HCT116 (cell line): Measurements from ENCODE around the gene DNAJC5. TPM values are rescaled to one million over a fixed set of nuclear protein-coding genes. Genes with fewer than 3 reads are reported as not detected.

ENCODE experiments used
- ATAC-seq: fragments of 200-7000 bp; cut with Tn5 transposase; 2 replicates; pipeline ENCODE4 v1.9.1; 2020; ENCODE audit warnings: mild to moderate bottlenecking, moderate library complexity
- BruUV-seq: library from RNA; stranded (reverse); fragments of 400-500 nt; replicated peaks from 2 replicates; lab custom pipeline; 2021; lab: Mats Ljungman, UMichigan
- CTCF ChIA-PET: fragments of 300-600 bp; sonication (Branson Sonifier 250); formaldehyde crosslinking; loops from one replicate; lab custom pipeline; 2021; ENCODE audit warnings: antibody characterized with exemption; lab: Charles Lee
- POLR2A ChIA-PET: fragments of 300-600, 350-600 bp; sonication (Branson Sonifier 250); formaldehyde crosslinking; loops from one replicate; lab custom pipeline; 2021; ENCODE audit warnings: antibody characterized with exemption; lab: Charles Lee
- RAD21 ChIA-PET, 2 experiments: fragments of 300-600 bp; sonication (Branson Sonifier 250); formaldehyde crosslinking; loops; one replicate each; lab custom pipeline; 2023; ENCODE audit warnings: low total read pairs in 2 of 2; ENCODE audit not compliant: uncharacterized antibody in 2 of 2, unreplicated experiment in 2 of 2, low non-redundant PET in 1 of 2; lab: Charles Lee
- DNase-seq: peaks from one replicate; pipeline ENCODE4 v3.0.0-alpha.2; 2010; ENCODE audit warnings: low read depth, low spot score
- H2AFZ ChIP-seq: fragments of 200-600 bp; shearing (Covaris generic), sonication (generic); 2 replicates; pipeline ENCODE4 v1.6.1; 2017; ENCODE audit warnings: low read depth, mixed run types, mixed read lengths, antibody characterized with exemption, low read length; ENCODE audit not compliant: poor library complexity, severe bottlenecking
- H3K27ac ChIP-seq: 2 replicates; pipeline ENCODE4 v1.5.1; 2012; ENCODE audit warnings: low read depth, low read length
- H3K27me3 ChIP-seq: fragments of 200-600 bp; sonication (generic); 2 replicates; pipeline ENCODE4 v1.6.1; 2016; ENCODE audit warnings: mixed run types, low read length, mixed read lengths; ENCODE audit not compliant: insufficient read depth
- H3K36me3 ChIP-seq, 2 experiments: fragments of 200-500 bp in 1 of 2; fragments of 200-600 bp in 1 of 2; sonication (Bioruptor generic) in 1 of 2; sonication (generic) in 1 of 2; 2 replicates each; pipeline versions ENCODE4 v1.5.1 to v1.6.1; 2014 to 2016; ENCODE audit warnings: low read length in 2 of 2, inconsistent platforms in 1 of 2, mixed read lengths in 1 of 2, mixed run types in 1 of 2; ENCODE audit not compliant: insufficient read depth in 2 of 2, control insufficient read depth in 1 of 2
- H3K4me1 ChIP-seq, 2 experiments: fragments of 200-600 bp in 1 of 2; sonication (generic) in 1 of 2; 2 replicates each; pipeline versions ENCODE4 v1.5.1 to v1.6.1; 2012 to 2017; ENCODE audit warnings: low read length in 2 of 2, inconsistent platforms in 1 of 2, mild to moderate bottlenecking in 1 of 2, mixed read lengths in 1 of 2, mixed run types in 1 of 2, moderate library complexity in 1 of 2; ENCODE audit not compliant: insufficient read depth in 2 of 2, control insufficient read depth in 1 of 2
- H3K4me2 ChIP-seq: fragments of 200-600 bp; sonication (generic); 2 replicates; pipeline ENCODE4 v1.6.1; 2017; ENCODE audit warnings: mixed run types, low read length, mixed read lengths
- H3K4me3 ChIP-seq, 2 experiments: fragments of 200-600 bp in 1 of 2; sonication (generic) in 1 of 2; replicated peaks in 1 of 2; 2 replicates each; pipeline ENCODE4 v1.5.1; 2011 to 2016; ENCODE audit warnings: low read length in 2 of 2, control low read depth in 1 of 2, low read depth in 1 of 2, mild to moderate bottlenecking in 1 of 2, mixed read lengths in 1 of 2, mixed run types in 1 of 2
- H3K79me2 ChIP-seq: fragments of 200-600 bp; sonication (generic); 2 replicates; pipeline ENCODE4 v1.6.1; 2017; ENCODE audit warnings: mild to moderate bottlenecking, mixed run types, low read length, moderate library complexity, mixed read lengths; ENCODE audit not compliant: insufficient read depth
- H3K9ac ChIP-seq: fragments of 200-600 bp; sonication (generic); 2 replicates; pipeline ENCODE4 v1.6.1; 2016; ENCODE audit warnings: low read length, mixed read lengths
- H3K9me2 ChIP-seq: fragments of 200-600 bp; sonication (generic), shearing (Covaris generic); 2 replicates; pipeline ENCODE4 v1.6.1; 2017; ENCODE audit warnings: mixed run types, mild to moderate bottlenecking, moderate library complexity; ENCODE audit not compliant: insufficient read depth
- H3K9me3 ChIP-seq, 2 experiments: fragments of 200-500 bp in 1 of 2; fragments of 200-600 bp in 1 of 2; sonication (Bioruptor generic) in 1 of 2; sonication (generic) in 1 of 2; 2 replicates each; pipeline ENCODE4 v1.6.1; 2014 to 2017; ENCODE audit warnings: low read length in 2 of 2, mixed read lengths in 2 of 2, inconsistent platforms in 1 of 2, low read depth in 1 of 2, mild to moderate bottlenecking in 1 of 2, mixed run types in 1 of 2, moderate library complexity in 1 of 2; ENCODE audit not compliant: control insufficient read depth in 1 of 2, insufficient read depth in 1 of 2
- H4K20me1 ChIP-seq: fragments of 200-600 bp; sonication (generic), shearing (Covaris generic); 2 replicates; pipeline ENCODE4 v1.6.1; 2017; ENCODE audit warnings: mixed run types, mild to moderate bottlenecking, moderate library complexity; ENCODE audit not compliant: insufficient read depth
- ATF3 ChIP-seq: IDR thresholded peaks from 2 replicates; pipeline ENCODE4 v1.6.1; 2012
- CBX3 ChIP-seq: IDR thresholded peaks from 2 replicates; pipeline ENCODE4 v1.6.1; 2012; ENCODE audit warnings: low read depth
- CEBPB ChIP-seq: IDR thresholded peaks from 2 replicates; pipeline ENCODE4 v1.6.1; 2012; ENCODE audit warnings: low read depth
- EGR1 ChIP-seq: IDR thresholded peaks from 2 replicates; pipeline ENCODE4 v1.6.1; 2012; ENCODE audit warnings: low read depth
- FOSL1 ChIP-seq: IDR thresholded peaks from 2 replicates; pipeline ENCODE4 v1.6.1; 2012; ENCODE audit warnings: low read depth
- JUND ChIP-seq: IDR thresholded peaks from 2 replicates; pipeline ENCODE4 v1.6.1; 2012
- POLR2A ChIP-seq: IDR thresholded peaks from 2 replicates; pipeline ENCODE4 v1.7.0; 2011; ENCODE audit warnings: borderline replicate concordance; ENCODE audit not compliant: insufficient read depth, insufficient read length; ENCODE audit errors: extremely low read depth
- POLR2AphosphoS5 ChIP-seq: IDR thresholded peaks from 2 replicates; pipeline ENCODE4 v1.6.1; 2011; ENCODE audit warnings: mild to moderate bottlenecking, low read depth, low read length, moderate library complexity
- RAD21 ChIP-seq: IDR thresholded peaks from 2 replicates; pipeline ENCODE4 v1.6.1; 2012; ENCODE audit warnings: low read depth, mild to moderate bottlenecking
- REST ChIP-seq: IDR thresholded peaks from 2 replicates; pipeline ENCODE4 v1.6.1; 2012; ENCODE audit warnings: low read depth
- SIN3A ChIP-seq: IDR thresholded peaks from 2 replicates; pipeline ENCODE4 v1.6.1; 2012; ENCODE audit warnings: low read depth
- TCF7L2 ChIP-seq: IDR thresholded peaks from 2 replicates; pipeline ENCODE4 v1.7.0; 2011; ENCODE audit warnings: borderline replicate concordance, inconsistent platforms; ENCODE audit not compliant: insufficient read depth, insufficient read length; ENCODE audit errors: extremely low read depth
- ZNF274 ChIP-seq: fragments of 200-500 bp; sonication (Bioruptor generic); IDR thresholded peaks from 2 replicates; pipeline ENCODE4 v1.6.1; 2014; ENCODE audit warnings: mild to moderate bottlenecking, low read depth, low read length, inconsistent platforms
- intact Hi-C: fragments of 100-400 bp; cut with micrococcal nuclease; formaldehyde crosslinking; loops from 2 replicates; pipeline ENCODE4 v1.10.0; 2022
- total RNA-seq: library from RNA; stranded (reverse); gene quantifications from one replicate; pipeline ENCODE4 v1.2.1, GENCODE V29; 2021; ENCODE audit not compliant: unreplicated experiment

Gene DNAJC5
- total RNA-seq, 1 experiment from 2014 or later, result 38.3 TPM

GRCh38 chr20:63897978-63898561 is 3.1 kb downstream of the DNAJC5 start:
- Histone ChIP-seq H3K4me2 (no peak overlapping the region), H3K27ac (no peak overlapping the region), H3K36me3 (no peaks in the 10 kb centered on the region), H3K9me3 (no peaks in the 10 kb centered on the region), H3K79me2 (peaks cover 70% of the 10 kb centered on the region)
- DNase-seq, result no peak
- no peak for ATAC-seq
- no TSS peak for BruUV-seq
- intact Hi-C loops, result no loop called here
- RAD21 ChIA-PET, result no interaction called here
- TF ChIP-seq POLR2A (no peak), ZNF274 (no peak), FOSL1 (no peak), REST (no peak), CEBPB (no peak), RAD21 (no peak), EGR1 (no peak), POLR2AphosphoS5 (no peak), SIN3A (no peak), ATF3 (no peak), TCF7L2 (no peak), JUND (no peak), CBX3 (no peak)
- TF ChIP-seq, all 23 proteins: peak for 0
- POLR2A ChIA-PET, result no interaction called here
- H3K9me2 ChIP-seq, result no peaks in the 10 kb centered on the region
- H2AFZ ChIP-seq, result no peak overlapping the region
- H3K9ac ChIP-seq, result no peak overlapping the region
- peaks cover 24 to 62% of the 10 kb centered on the region in 2 experiments for H3K4me1 ChIP-seq
- no peaks in the 10 kb centered on the region for H3K27me3 ChIP-seq
- peaks cover 14% of the 10 kb centered on the region; the same call in 1 of the 2 replicates for H4K20me1 ChIP-seq
- H3K4me3 ChIP-seq, result no peak overlapping the region
- CTCF ChIA-PET, result no interaction called here
